GM18867 (cell line): ENCODE results near the gene TLN1.

Experiments
- ATAC-seq: cut with Tn5 transposase; IDR thresholded peaks from one replicate; pipeline ENCODE4 v1.9.1; 2021; ENCODE audit warnings: mild to moderate bottlenecking, moderate library complexity; ENCODE audit not compliant: unreplicated experiment

Gene TLN1

GRCh38 chr9:35753466-35753865 is 21.5 kb upstream of the TLN1 start:
- no peak for ATAC-seq

GRCh38 chr9:35750256-35750531 is 18.2 kb upstream of the TLN1 start:
- no peak for ATAC-seq

- ATAC-seq: peak; percentile 33
Measured at GRCh38 chr9:35749515-35750255, 17.7 kb upstream of the TLN1 start.

- ATAC-seq: peak; percentile 72
Measured at GRCh38 chr9:35748858-35749514, 17.0 kb upstream of the TLN1 start, which contains the start of the genes GBA2 and RGP1. TSS of gene GBA2 (minus strand) at chr9:35749228. CDS start at chr9:35748704, 524 bp downstream. TSS of gene RGP1 (plus strand) at chr9:35749287. CDS start at chr9:35749756, 469 bp downstream.

- ATAC-seq: peak; percentile 2
Measured at GRCh38 chr9:35748242-35748857, 16.4 kb upstream of the TLN1 start.

- no peak for ATAC-seq
Measured at GRCh38 chr9:35746583-35746982, 14.6 kb upstream of the TLN1 start.

- ATAC-seq: no peak
Measured at GRCh38 chr9:35745569-35745968, 13.6 kb upstream of the TLN1 start.

GRCh38 chr9:35743880-35744518 is 12.0 kb upstream of the TLN1 start:
- no peak for ATAC-seq

- no peak for ATAC-seq
Measured at GRCh38 chr9:35743452-35743851, 11.5 kb upstream of the TLN1 start.

GRCh38 chr9:35741740-35742139 is 9.7 kb upstream of the TLN1 start:
- ATAC-seq: no peak

GRCh38 chr9:35740243-35740642 is 8.2 kb upstream of the TLN1 start:
- no peak for ATAC-seq

GRCh38 chr9:35738924-35739323 is 6.9 kb upstream of the TLN1 start:
- no peak for ATAC-seq

GRCh38 chr9:35738186-35738585 is 6.2 kb upstream of the TLN1 start:
- no peak for ATAC-seq

- ATAC-seq: no peak
Measured at GRCh38 chr9:35737143-35737542, 5.1 kb upstream of the TLN1 start.

- ATAC-seq: no peak
Measured at GRCh38 chr9:35736201-35736633, 4.2 kb upstream of the TLN1 start.

- no peak for ATAC-seq
Measured at GRCh38 chr9:35734096-35734495, 2.1 kb upstream of the TLN1 start.

GRCh38 chr9:35732800-35733541 is 976 bp upstream of the TLN1 start:
- ATAC-seq: peak; percentile 3

- no peak for ATAC-seq
Measured at GRCh38 chr9:35731415-35732184, 395 bp downstream of the TLN1 start.

GRCh38 chr9:35730486-35730854 is 1.5 kb downstream of the TLN1 start:
- no peak for ATAC-seq
